ENCODE data around the gene SNX19.

SNX19 gene

DNA sequence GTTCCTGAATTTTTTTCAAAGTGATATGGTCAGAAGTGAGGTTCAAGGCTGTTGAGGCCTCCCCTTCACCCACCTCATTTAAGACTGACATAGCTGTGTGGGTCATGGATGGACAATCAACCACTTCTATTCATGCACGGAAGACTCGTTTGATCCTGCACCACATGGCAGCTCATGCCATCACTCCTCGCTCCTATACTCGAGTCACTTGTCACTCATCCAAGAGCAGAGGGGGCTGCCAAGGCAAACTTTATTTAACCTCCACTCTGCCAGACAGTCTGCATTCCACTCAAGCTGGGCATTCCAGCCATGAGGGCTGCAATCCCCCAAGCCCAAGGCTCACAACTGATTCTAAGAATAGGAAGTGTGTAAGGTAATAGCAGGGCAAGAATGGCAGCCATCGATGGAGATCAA is 34.1 kb downstream of the SNX19 start:
- H3K27me3 ChIP-seq (ENCODE audit: insufficient read depth, low read depth) = no peaks in the 10 kb centered on the region
- H3K4me1 ChIP-seq (ENCODE audit: low read depth, poor library complexity, severe bottlenecking) = no peaks in the 10 kb centered on the region
- no peak overlapping the region for H3K4me3 ChIP-seq (IDR thresholded peaks at IDR 0.05; ENCODE audit: insufficient read depth, low read depth, low read length)
- no peak overlapping the region for H3K4me2 ChIP-seq
- no peak overlapping the region for H2AFZ ChIP-seq (ENCODE audit: low read depth)
- no peaks in the 10 kb centered on the region for H4K20me1 ChIP-seq (ENCODE audit: insufficient read depth)
- no peak for TF ChIP-seq CTCF (conservative IDR thresholded peaks at IDR 0.05; ENCODE audit: low read depth, low read length)
- H3K9ac ChIP-seq = no peak overlapping the region
- no peak overlapping the region for H3K27ac ChIP-seq
- H3K36me3 ChIP-seq (ENCODE audit: insufficient read depth) = no peaks in the 10 kb centered on the region
- H3K79me2 ChIP-seq (ENCODE audit: insufficient read depth, low read depth) = no peaks in the 10 kb centered on the region

DNA sequence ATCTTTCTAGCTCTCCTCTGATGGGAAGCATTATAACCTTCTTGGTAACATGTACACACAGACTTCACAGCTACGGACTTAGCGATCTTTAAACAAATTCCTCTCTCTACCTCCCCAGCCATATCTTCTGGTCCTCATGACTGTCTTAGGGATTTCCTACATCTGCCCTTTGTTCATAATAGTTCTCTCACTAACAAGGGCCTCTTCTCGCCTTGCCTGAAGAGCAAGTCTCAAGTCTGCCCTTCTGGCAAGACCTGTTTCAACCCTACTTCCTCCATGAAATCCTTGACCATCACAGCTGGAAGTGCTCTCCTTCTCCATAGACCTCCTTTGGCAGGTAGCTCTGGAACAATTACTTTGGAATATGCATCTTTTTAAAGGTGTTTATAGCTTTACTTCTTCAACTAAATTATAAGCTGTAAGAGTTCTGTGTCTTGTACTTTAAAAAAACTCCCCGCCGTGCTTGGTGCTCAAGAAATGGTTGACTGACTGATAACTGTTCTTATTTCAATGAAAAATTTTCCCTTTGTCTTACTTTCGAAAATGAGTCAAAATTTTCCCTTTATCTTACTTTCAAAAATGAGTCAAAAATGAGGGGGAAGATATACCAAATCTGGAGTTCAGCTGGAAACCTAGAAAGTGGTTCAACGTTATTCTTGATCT is 34.7 kb downstream of the SNX19 start:
- no peak overlapping the region for H3K4me3 ChIP-seq (IDR thresholded peaks at IDR 0.05; ENCODE audit: insufficient read depth, low read depth, low read length)
- no peak overlapping the region for H3K4me2 ChIP-seq
- no peak for TF ChIP-seq CTCF (conservative IDR thresholded peaks at IDR 0.05; ENCODE audit: low read depth, low read length)
- no peak overlapping the region for H3K27ac ChIP-seq
- H3K27me3 ChIP-seq (ENCODE audit: insufficient read depth, low read depth) = no peaks in the 10 kb centered on the region
- H3K9ac ChIP-seq = no peak overlapping the region
- H3K36me3 ChIP-seq (ENCODE audit: insufficient read depth) = no peaks in the 10 kb centered on the region
- H3K79me2 ChIP-seq (ENCODE audit: insufficient read depth, low read depth) = no peaks in the 10 kb centered on the region
- H4K20me1 ChIP-seq (ENCODE audit: insufficient read depth) = no peaks in the 10 kb centered on the region
- H2AFZ ChIP-seq (ENCODE audit: low read depth) = no peak overlapping the region
- H3K4me1 ChIP-seq (ENCODE audit: low read depth, poor library complexity, severe bottlenecking) = no peaks in the 10 kb centered on the region

DNA sequence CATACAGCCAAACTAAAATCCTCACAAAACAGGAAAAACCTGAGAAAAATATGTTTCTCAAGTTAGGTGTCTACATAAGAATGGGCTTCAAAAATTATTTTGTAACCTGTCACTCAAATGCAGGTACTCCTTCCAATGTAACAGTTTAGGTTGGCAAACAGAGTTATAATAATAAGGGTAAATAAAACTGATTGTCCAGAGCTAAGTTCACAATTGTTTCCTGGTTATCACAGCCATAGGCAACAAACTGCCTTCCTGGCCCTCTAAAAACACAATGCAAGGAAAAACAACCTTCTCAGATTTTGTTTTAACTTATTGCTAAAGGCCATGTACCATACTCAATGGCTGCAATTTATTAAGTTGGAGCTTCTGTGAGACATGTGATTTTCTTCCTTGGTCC is 36.4 kb downstream of the SNX19 start:
- no peak overlapping the region for H3K27ac ChIP-seq
- no peaks in the 10 kb centered on the region for H3K4me1 ChIP-seq (ENCODE audit: low read depth, poor library complexity, severe bottlenecking)
- no peaks in the 10 kb centered on the region for H3K36me3 ChIP-seq (ENCODE audit: insufficient read depth)

GRCh38 chr11:130876931-130877915 is 39.1 kb downstream of the SNX19 start:
- Histone ChIP-seq H3K27me3 (ENCODE audit: insufficient read depth, low read depth) (no peaks in the 10 kb centered on the region), H3K27ac (no peak overlapping the region), H3K4me1 (ENCODE audit: low read depth, poor library complexity, severe bottlenecking) (no peaks in the 10 kb centered on the region), H3K4me2 (no peak overlapping the region), H3K9ac (no peak overlapping the region), H3K79me2 (ENCODE audit: insufficient read depth, low read depth) (no peaks in the 10 kb centered on the region), H3K4me3 (IDR thresholded peaks at IDR 0.05; ENCODE audit: insufficient read depth, low read depth, low read length) (no peak overlapping the region), H3K36me3 (ENCODE audit: insufficient read depth) (no peaks in the 10 kb centered on the region), H4K20me1 (ENCODE audit: insufficient read depth) (no peaks in the 10 kb centered on the region), H2AFZ (ENCODE audit: low read depth) (no peak overlapping the region)
- no peak for TF ChIP-seq CTCF (conservative IDR thresholded peaks at IDR 0.05; ENCODE audit: low read depth, low read length)

More for the DNA sequence above, 36.4 kb downstream of the SNX19 start:
- Histone ChIP-seq H3K4me3 (IDR thresholded peaks at IDR 0.05; ENCODE audit: insufficient read depth, low read depth, low read length) (no peak overlapping the region), H3K27me3 (ENCODE audit: insufficient read depth, low read depth) (no peaks in the 10 kb centered on the region), H2AFZ (ENCODE audit: low read depth) (no peak overlapping the region), H3K9ac (no peak overlapping the region), H4K20me1 (ENCODE audit: insufficient read depth) (no peaks in the 10 kb centered on the region), H3K79me2 (ENCODE audit: insufficient read depth, low read depth) (no peaks in the 10 kb centered on the region), H3K4me2 (no peak overlapping the region)
- TF ChIP-seq CTCF (conservative IDR thresholded peaks at IDR 0.05; ENCODE audit: low read depth, low read length) = no peak

Data from KMS-11 (cell line).